ENCODE results near the gene POLDIP2.
"Not testable (repeated sequence)": the region's sequence is repeated elsewhere in the genome, so short reads cannot be mapped to it uniquely, and the experiment has no call there.

Gene POLDIP2

GRCh38 chr17:28338769-28339212, 18.5 kb downstream of the POLDIP2 start:
- in situ Hi-C loops (cut with MboI; ENCODE audit: low sequenced_read_pairs): not testable (repeated sequence)

GRCh38 chr17:28338056-28338768, 19.1 kb downstream of the POLDIP2 start:
- in situ Hi-C loops (cut with MboI; ENCODE audit: low sequenced_read_pairs): no loop called here

GRCh38 chr17:28335959-28336871, 21.1 kb downstream of the POLDIP2 start:
- in situ Hi-C loops (cut with MboI; ENCODE audit: low sequenced_read_pairs): no loop called here

GRCh38 chr17:28335201-28335958, 21.9 kb downstream of the POLDIP2 start, which contains the start of the genes IFT20 and TNFAIP1:
Gene IFT20, minus strand, starts transcription at chr17:28335472. Its CDS starts 3,487 bp downstream, at chr17:28331985.
Gene TNFAIP1, plus strand, starts transcription at chr17:28335761. Its CDS starts 3,761 bp downstream, at chr17:28339522.
- in situ Hi-C loops (cut with MboI; ENCODE audit: low sequenced_read_pairs): no loop called here

- in situ Hi-C loops (cut with MboI; ENCODE audit: low sequenced_read_pairs): no loop called here
These were observed 22.6 kb downstream of the POLDIP2 start for GRCh38 chr17:28334666-28335200.

- in situ Hi-C loops (cut with MboI; ENCODE audit: low sequenced_read_pairs): no loop called here
These were observed 23.2 kb downstream of the POLDIP2 start for GRCh38 chr17:28334171-28334570.

- in situ Hi-C loops (cut with MboI; ENCODE audit: low sequenced_read_pairs): no loop called here
These were observed 24.1 kb downstream of the POLDIP2 start for GRCh38 chr17:28333083-28333746.

- in situ Hi-C loops (cut with MboI; ENCODE audit: low sequenced_read_pairs): no loop called here
These were observed 25.4 kb downstream of the POLDIP2 start for GRCh38 chr17:28331891-28332420.

GRCh38 chr17:28330671-28331070, 26.7 kb downstream of the POLDIP2 start:
- in situ Hi-C loops (cut with MboI; ENCODE audit: low sequenced_read_pairs): no loop called here

GRCh38 chr17:28328325-28328724, 29.0 kb downstream of the POLDIP2 start:
- in situ Hi-C loops (cut with MboI; ENCODE audit: low sequenced_read_pairs): no loop called here

- in situ Hi-C loops (cut with MboI; ENCODE audit: low sequenced_read_pairs): no loop called here
These were observed 29.6 kb downstream of the POLDIP2 start for GRCh38 chr17:28327709-28328108.

- in situ Hi-C loops (cut with MboI; ENCODE audit: low sequenced_read_pairs): no loop called here
These were observed 30.2 kb downstream of the POLDIP2 start for GRCh38 chr17:28327031-28327607.

- in situ Hi-C loops (cut with MboI; ENCODE audit: low sequenced_read_pairs): no loop called here
These were observed 31.2 kb downstream of the POLDIP2 start for GRCh38 chr17:28326114-28326513.

- in situ Hi-C loops (cut with MboI; ENCODE audit: low sequenced_read_pairs): no loop called here
These were observed 32.1 kb downstream of the POLDIP2 start for GRCh38 chr17:28325211-28325610.

- in situ Hi-C loops (cut with MboI; ENCODE audit: low sequenced_read_pairs): no loop called here
These were observed 32.5 kb downstream of the POLDIP2 start for GRCh38 chr17:28324781-28325180.

- in situ Hi-C loops (cut with MboI; ENCODE audit: low sequenced_read_pairs): no loop called here
These were observed 33.0 kb downstream of the POLDIP2 start for GRCh38 chr17:28324267-28324745.

GRCh38 chr17:28320215-28321061, 36.9 kb downstream of the POLDIP2 start:
- in situ Hi-C loops (cut with MboI; ENCODE audit: low sequenced_read_pairs): no loop called here

- in situ Hi-C loops (cut with MboI; ENCODE audit: low sequenced_read_pairs): no loop called here
These were observed 37.8 kb downstream of the POLDIP2 start for GRCh38 chr17:28319598-28319935.
